SK-N-SH (cell line): ENCODE measurements around the gene RRP15.

ENCODE experiments used
- CTCF ChIP-seq: fragments of 200-600 bp; sonication (generic); IDR thresholded peaks from 2 replicates; pipeline ENCODE4 v1.6.1; 2017; ENCODE audit warnings: antibody characterized with exemption, mild to moderate bottlenecking, moderate library complexity
- EP300 ChIP-seq, 2 experiments: IDR thresholded peaks; 2 replicates each; pipeline versions ENCODE4 v1.4.0 to v1.6.1; 2012; ENCODE audit warnings: borderline replicate concordance in 1 of 2, low read depth in 1 of 2, low read length in 1 of 2
- EZH2phosphoT487 ChIP-seq: fragments of 200-600 bp; sonication (generic); IDR thresholded peaks from 2 replicates; pipeline ENCODE4 v1.6.1; 2017; ENCODE audit warnings: low read depth, mixed run types, mild to moderate bottlenecking, antibody characterized with exemption, moderate library complexity, borderline replicate concordance
- JUND ChIP-seq: IDR thresholded peaks from 2 replicates; pipeline ENCODE4 v1.4.0; 2012
- MAX ChIP-seq: IDR thresholded peaks from 2 replicates; pipeline ENCODE4 v1.4.0; 2012; ENCODE audit warnings: low read depth
- RAD21 ChIP-seq: IDR thresholded peaks from 2 replicates; pipeline ENCODE4 v1.6.1; 2012; ENCODE audit warnings: mild to moderate bottlenecking, low read length
- RFX5 ChIP-seq: IDR thresholded peaks from 2 replicates; pipeline ENCODE4 v1.6.1; 2012; ENCODE audit warnings: mild to moderate bottlenecking, improper control_type of control experiment, low read length
- SMC3 ChIP-seq: IDR thresholded peaks from 2 replicates; pipeline ENCODE4 v1.6.1; 2012; ENCODE audit warnings: low read depth, low read length, improper control_type of control experiment
- TAF1 ChIP-seq: IDR thresholded peaks from 2 replicates; pipeline ENCODE4 v1.6.1; 2012; ENCODE audit warnings: low read depth, mild to moderate bottlenecking, low read length, moderate library complexity, borderline replicate concordance
- USF2 ChIP-seq: fragments of 150-350 bp; IDR thresholded peaks from 2 replicates; pipeline ENCODE4 v1.6.1; 2017; ENCODE audit warnings: antibody characterized with exemption, low read length, low read depth, borderline replicate concordance
- YY1 ChIP-seq: IDR thresholded peaks from 2 replicates; pipeline ENCODE4 v1.4.0; 2012; ENCODE audit warnings: low read depth, mild to moderate bottlenecking

GRCh38 chr1:218254296-218254946 lies 30.7 kb upstream of the RRP15 start:
- TF ChIP-seq TAF1: no peak
- TF ChIP-seq JUND: no peak
- no peak for TF ChIP-seq CTCF
- TF ChIP-seq EZH2phosphoT487: no peak
- no peak for TF ChIP-seq MAX
- TF ChIP-seq YY1: no peak
- TF ChIP-seq SMC3: no peak
- no peak for TF ChIP-seq RAD21
- no peak for TF ChIP-seq USF2
- TF ChIP-seq RFX5: no peak
- TF ChIP-seq EP300 (IDR thresholded peaks at IDR 0.05; ENCODE audit: borderline replicate concordance in 1 of 2, low read depth in 1 of 2, low read length in 1 of 2): no peak
